ENCODE results near the gene CHRNB1. TPM values are rescaled to one million over a fixed set of nuclear protein-coding genes. Genes with fewer than 3 reads are reported as not detected.

Gene CHRNB1
- total RNA-seq, 4 donors from 2014 or later: 5.0 to 12.8 (median 8.1) TPM

GRCh38 chr17:7460850-7461660 is 16.2 kb downstream of the CHRNB1 start:
- no peak overlapping the region for H3K4me3 ChIP-seq
- TF ChIP-seq POLR2A (IDR thresholded peaks at IDR 0.05; ENCODE audit: low read depth) (no peak), CTCF (IDR thresholded peaks at IDR 0.05) (no peak), POLR2AphosphoS5 (IDR thresholded peaks at IDR 0.05) (no peak), EP300 (IDR thresholded peaks at IDR 0.05) (no peak)
- H3K9me3 ChIP-seq: no peaks in the 10 kb centered on the region
- H3K4me1 ChIP-seq: peaks cover 12 to 28% (median 20%) of the 10 kb centered on the region in 4 donors
- no peak for DNase-seq (ENCODE audit: extremely low spot score)
- WGBS: 93% methylated on average over 7 of the region's 7 CpGs
- H3K27ac ChIP-seq (replicated peaks in 1 of 4): peak overlapping the region in 2 of 4 donors; percentile 26 to 40
- H3K27me3 ChIP-seq: no peaks in the 10 kb centered on the region
- peaks cover 26 to 50% (median 44%) of the 10 kb centered on the region in 4 donors for H3K36me3 ChIP-seq
- intact Hi-C loops (cut with DNase I): no loop called here

DNA sequence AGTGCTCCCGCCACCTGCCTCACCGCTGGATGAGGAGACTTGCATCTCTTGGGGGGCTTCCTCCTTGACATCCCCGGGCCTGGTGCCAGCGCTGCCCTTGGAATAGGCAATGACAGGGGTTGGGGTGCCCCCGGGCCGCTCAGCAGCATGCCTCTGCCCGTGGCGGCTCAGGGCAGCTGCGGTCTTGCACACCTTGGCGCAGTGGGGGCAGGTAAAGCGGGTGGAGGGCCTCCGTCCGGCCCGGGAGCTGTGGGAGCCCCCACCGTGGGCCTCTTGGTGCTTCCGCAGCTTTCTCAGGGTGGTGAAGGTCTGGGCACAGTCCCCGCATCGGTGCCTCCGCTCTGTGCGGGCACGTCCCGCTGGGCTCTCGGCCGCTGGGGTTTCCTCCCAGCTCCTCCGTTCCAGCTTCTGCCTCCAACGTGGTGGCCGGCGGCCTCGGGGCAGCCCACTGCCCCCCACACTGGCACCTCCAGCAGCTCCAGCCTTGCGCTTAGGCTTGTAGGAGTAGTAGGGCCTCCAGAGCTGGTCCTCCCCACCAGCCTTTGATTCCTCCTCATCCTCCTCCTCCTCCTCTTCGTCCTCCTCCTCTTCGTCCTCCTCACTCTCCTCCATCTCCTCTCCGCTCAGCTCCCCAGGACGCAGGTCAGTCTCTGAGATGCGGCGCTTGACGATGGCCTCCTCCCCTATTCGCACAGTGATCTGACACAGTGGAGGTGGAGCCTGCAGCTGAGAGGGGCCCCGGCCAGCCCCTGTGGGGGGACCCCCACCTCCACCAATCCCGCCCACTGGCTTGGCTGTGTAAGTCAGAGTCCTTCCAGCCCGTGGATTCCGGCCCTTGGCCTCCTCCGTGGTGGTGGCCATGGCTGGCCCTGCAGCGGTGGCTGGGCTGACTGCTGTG is 17.9 kb downstream of the CHRNB1 start:
- Histone ChIP-seq H3K4me3 (no peak overlapping the region), H3K36me3 (peaks cover 26 to 60% (median 52%) of the 10 kb centered on the region in 4 donors)

DNA sequence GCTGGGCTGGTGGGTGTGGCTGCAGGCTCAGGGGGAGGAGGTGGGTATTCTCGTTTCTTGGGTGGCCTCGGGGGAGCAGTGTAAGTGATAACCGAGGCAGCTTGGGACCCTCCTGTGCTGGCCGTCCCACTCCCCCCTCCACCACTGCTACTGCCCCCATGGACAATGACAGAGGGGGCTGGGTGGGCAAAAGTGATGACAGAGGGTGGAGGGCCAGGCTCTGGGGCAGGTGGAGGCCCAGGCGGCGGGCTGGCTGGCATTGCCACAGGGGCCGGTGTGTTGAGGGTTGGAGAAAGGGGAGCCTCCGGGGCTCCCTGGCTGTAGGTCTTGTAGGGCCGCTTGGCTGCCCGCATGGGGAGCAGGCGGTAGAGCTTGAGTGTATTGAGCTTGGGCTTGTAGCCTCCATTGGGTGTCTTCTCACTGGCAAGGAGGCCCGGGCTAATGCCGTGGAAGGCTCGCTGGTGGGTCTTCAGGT is 18.5 kb downstream of the CHRNB1 start:
- TF ChIP-seq CTCF (IDR thresholded peaks at IDR 0.05): no peak
- no peak for TF ChIP-seq POLR2AphosphoS5 (IDR thresholded peaks at IDR 0.05)
- no peak overlapping the region for H3K4me3 ChIP-seq
- no peaks in the 10 kb centered on the region for H3K9me3 ChIP-seq
- intact Hi-C loops (cut with DNase I): no loop called here
- 72% methylated on average over 3 of the region's 14 CpGs for WGBS
- peaks cover 25 to 36% (median 32%) of the 10 kb centered on the region in 4 donors for H3K4me1 ChIP-seq
- peaks cover 26 to 67% (median 52%) of the 10 kb centered on the region in 4 donors for H3K36me3 ChIP-seq
- no peak for DNase-seq (ENCODE audit: extremely low spot score)
- no peak overlapping the region for H3K27ac ChIP-seq (replicated peaks in 1 of 4)
- no peaks in the 10 kb centered on the region for H3K27me3 ChIP-seq

More for the DNA sequence above, 17.9 kb downstream of the CHRNB1 start:
- DNase-seq (ENCODE audit: extremely low spot score): no peak
- H3K9me3 ChIP-seq: no peaks in the 10 kb centered on the region
- H3K27ac ChIP-seq (replicated peaks in 1 of 4): no peak overlapping the region
- 89% methylated on average over 42 of the region's 44 CpGs for WGBS
- TF ChIP-seq CTCF (IDR thresholded peaks at IDR 0.05): no peak
- TF ChIP-seq POLR2A (IDR thresholded peaks at IDR 0.05; ENCODE audit: low read depth): no peak
- TF ChIP-seq POLR2AphosphoS5 (IDR thresholded peaks at IDR 0.05): no peak
- no peak for TF ChIP-seq EP300 (IDR thresholded peaks at IDR 0.05)
- H3K4me1 ChIP-seq: peaks cover 21 to 30% (median 25%) of the 10 kb centered on the region in 4 donors
- intact Hi-C loops (cut with DNase I): no loop called here
- no peaks in the 10 kb centered on the region for H3K27me3 ChIP-seq

DNA sequence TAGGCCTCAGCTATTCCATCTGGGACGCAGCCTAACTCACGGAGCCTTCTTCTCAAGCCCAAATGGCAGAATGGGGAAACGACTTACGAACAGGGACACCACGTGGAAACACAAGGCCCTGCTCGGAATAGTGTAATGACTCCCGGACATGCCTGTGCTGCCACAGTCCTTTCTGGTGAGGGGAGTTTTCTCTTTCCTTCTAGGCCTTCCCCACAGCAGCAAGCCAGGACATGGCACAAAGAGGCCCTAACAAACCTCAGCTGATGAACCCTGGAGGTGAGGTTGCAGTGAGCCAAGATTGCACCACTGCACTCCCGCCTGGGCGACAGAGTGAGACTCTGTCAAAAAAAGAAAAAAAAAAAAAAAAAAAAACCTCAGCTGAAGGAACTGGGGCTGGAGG is 19.2 kb downstream of the CHRNB1 start:
- Histone ChIP-seq H3K4me1 (peaks cover 27 to 43% (median 39%) of the 10 kb centered on the region in 4 donors), H3K4me3 (no peak overlapping the region), H3K27me3 (no peaks in the 10 kb centered on the region), H3K36me3 (peaks cover 26 to 71% (median 52%) of the 10 kb centered on the region in 4 donors), H3K9me3 (no peaks in the 10 kb centered on the region), H3K27ac (replicated peaks in 1 of 4) (no peak overlapping the region)
- TF ChIP-seq POLR2A (IDR thresholded peaks at IDR 0.05; ENCODE audit: low read depth): no peak
- no peak for TF ChIP-seq CTCF (IDR thresholded peaks at IDR 0.05)
- no peak for TF ChIP-seq POLR2AphosphoS5 (IDR thresholded peaks at IDR 0.05)
- TF ChIP-seq EP300 (IDR thresholded peaks at IDR 0.05): no peak
- no peak for DNase-seq (ENCODE audit: extremely low spot score)
- 84% methylated on average over 9 of the region's 9 CpGs for WGBS
- intact Hi-C loops (cut with DNase I): no loop called here

Measured in esophagus muscularis mucosa (tissue), 4 donors.